Neural progenitor cell (in vitro differentiated cells): Measurements from ENCODE around the gene SMTNL1.

Experiments
- EZH2 ChIP-seq: fragments of 200-600 bp; sonication (generic); IDR thresholded peaks from 2 replicates; pipeline ENCODE4 v1.6.1; 2017; ENCODE audit warnings: antibody characterized with exemption, mild to moderate bottlenecking, moderate library complexity
- EZH2phosphoT487 ChIP-seq: fragments of 200-600 bp; sonication (generic); IDR thresholded peaks from 2 replicates; pipeline ENCODE4 v1.6.1; 2017; ENCODE audit warnings: antibody characterized with exemption
- TF ChIP-seq, protein P1 (sequence below): fragments of 200-600 bp; sonication (generic); IDR thresholded peaks from 2 replicates; pipeline ENCODE4 v1.5.1; 2017; ENCODE audit warnings: antibody characterized with exemption, mild to moderate bottlenecking

DNA sequence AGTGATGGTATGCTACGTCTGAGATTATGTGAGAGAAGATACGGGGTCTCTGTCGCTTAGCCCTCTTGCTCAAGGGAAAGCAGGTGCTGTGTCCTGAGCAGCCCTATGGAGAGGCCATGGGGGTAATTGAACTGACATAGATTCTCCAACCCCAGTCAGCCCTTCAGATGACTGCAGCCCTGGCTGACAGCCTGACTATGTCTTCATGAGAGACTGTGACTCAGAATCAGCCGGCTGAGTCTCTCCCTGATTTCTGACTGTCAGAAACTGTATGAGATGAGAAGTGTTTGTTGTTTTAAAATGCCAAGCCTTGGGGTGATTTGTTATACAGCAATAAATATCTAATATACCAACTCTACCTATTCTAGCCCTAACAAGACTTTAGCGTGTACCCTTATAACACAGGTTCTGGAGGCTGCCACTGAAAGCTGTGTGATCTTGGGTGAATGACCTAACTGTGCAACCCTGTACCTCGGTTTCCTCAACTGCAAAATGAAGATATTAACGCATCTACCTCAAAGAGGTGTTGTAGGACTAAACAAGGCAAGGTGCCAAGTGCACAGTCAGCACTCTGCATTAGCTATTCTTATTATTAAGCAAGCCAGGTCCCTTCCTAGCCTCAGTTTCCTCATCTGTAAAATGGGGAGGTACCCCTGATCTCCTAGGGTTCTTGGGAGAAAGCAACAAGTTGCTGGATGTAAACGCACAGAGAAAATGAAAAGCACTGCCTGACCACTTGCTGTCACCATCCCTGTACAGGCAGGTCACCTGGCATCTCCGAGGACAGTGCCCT, 46.7 kb upstream of the SMTNL1 start:
- TF ChIP-seq, protein P1, sequence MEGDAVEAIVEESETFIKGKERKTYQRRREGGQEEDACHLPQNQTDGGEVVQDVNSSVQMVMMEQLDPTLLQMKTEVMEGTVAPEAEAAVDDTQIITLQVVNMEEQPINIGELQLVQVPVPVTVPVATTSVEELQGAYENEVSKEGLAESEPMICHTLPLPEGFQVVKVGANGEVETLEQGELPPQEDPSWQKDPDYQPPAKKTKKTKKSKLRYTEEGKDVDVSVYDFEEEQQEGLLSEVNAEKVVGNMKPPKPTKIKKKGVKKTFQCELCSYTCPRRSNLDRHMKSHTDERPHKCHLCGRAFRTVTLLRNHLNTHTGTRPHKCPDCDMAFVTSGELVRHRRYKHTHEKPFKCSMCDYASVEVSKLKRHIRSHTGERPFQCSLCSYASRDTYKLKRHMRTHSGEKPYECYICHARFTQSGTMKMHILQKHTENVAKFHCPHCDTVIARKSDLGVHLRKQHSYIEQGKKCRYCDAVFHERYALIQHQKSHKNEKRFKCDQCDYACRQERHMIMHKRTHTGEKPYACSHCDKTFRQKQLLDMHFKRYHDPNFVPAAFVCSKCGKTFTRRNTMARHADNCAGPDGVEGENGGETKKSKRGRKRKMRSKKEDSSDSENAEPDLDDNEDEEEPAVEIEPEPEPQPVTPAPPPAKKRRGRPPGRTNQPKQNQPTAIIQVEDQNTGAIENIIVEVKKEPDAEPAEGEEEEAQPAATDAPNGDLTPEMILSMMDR = no peak
- TF ChIP-seq EZH2 (no peak), EZH2phosphoT487 (no peak)
